AG20443 (cell line): ENCODE measurements around the gene PALM2AKAP2.
"Not testable (repeated sequence)": the region's sequence is repeated elsewhere in the genome, so short reads cannot be mapped to it uniquely, and the experiment has no call there.

ENCODE experiments used
- DNase-seq: peaks from one replicate; pipeline ENCODE4 v3.0.0; 2012; ENCODE audit warnings: low spot score, mixed read lengths

The PALM2AKAP2 gene

GRCh38 chr9:109805050-109805449, 25.1 kb downstream of the PALM2AKAP2 start:
- no peak for DNase-seq

DNA sequence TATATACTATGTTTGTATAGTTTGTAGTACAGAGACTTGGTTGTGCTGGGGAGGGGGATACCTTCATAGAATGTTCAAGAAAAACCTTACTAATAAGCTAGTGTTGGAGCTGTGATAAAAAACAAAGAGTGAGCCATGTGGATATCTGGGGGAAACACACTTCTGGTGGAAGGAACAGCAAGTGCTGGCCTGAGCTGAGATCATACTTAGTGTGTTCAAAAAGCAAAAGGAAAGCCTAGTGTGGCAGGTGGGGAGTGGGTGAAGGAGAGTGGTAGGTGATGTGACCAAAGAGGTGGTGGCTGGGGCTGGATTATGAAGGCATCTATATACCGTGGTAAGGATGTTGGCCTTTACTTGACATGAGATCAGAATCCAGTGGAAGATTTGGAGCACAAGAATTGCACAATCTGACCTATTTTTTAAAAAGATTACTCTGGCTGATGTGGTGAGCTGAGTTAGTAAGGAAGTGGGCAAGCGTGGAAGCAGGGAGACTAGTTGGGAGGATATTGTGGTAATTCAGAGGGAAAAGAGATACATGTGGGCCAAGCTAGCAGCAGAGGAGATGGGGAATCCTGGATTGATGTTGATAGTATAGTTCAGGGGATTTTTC, 26.6 kb downstream of the PALM2AKAP2 start:
- peak; percentile 61 for DNase-seq

GRCh38 chr9:109811876-109812275, 31.9 kb downstream of the PALM2AKAP2 start:
- no peak for DNase-seq

DNA sequence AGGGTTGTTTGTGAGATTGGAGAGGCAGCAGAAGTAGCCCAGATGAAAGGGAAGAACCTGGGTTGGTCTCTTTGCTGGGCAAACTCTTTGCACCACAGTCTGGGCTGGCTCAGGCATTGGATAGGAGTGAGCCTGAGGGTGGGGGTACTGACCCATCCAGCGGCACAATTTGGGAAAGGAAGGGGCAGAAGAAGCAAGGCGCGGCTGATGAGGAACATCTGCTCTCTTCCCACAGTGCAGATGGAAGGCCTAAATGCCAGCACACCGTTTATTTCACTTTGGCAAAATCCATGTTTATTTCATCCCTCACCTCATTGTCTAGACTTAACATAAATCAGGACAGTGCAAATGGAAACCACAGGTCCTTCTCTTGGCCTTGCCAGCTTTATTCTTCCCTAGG, 32.3 kb downstream of the PALM2AKAP2 start:
- no peak for DNase-seq

DNA sequence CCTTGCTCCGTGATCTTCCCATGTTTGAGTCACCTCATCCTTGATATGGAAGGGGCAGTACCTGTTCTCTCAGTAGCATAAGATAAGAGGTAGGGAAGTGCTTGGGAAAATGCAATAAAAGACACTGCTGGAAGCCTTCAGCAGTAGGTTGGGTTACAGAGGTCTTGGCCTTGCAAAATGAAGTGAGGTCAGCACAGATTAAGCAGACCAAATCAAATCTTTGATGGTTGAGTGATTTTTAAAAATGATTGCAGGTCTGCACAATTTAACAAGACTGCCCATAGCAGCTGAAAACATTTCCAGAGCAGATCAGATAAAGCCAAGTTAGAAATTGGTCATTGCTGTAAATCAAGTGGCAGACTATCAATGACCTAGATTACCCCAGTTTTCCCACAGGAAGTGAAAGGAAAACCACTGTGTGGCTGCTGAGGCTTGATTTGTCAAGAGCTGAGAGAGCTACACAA, 32.9 kb downstream of the PALM2AKAP2 start:
- no peak for DNase-seq

GRCh38 chr9:109813303-109813702, 33.3 kb downstream of the PALM2AKAP2 start:
- DNase-seq, result no peak

GRCh38 chr9:109813829-109814228, 33.8 kb downstream of the PALM2AKAP2 start:
- no peak for DNase-seq

GRCh38 chr9:109815366-109815947, 35.5 kb downstream of the PALM2AKAP2 start:
- peak; percentile 42 for DNase-seq

DNA sequence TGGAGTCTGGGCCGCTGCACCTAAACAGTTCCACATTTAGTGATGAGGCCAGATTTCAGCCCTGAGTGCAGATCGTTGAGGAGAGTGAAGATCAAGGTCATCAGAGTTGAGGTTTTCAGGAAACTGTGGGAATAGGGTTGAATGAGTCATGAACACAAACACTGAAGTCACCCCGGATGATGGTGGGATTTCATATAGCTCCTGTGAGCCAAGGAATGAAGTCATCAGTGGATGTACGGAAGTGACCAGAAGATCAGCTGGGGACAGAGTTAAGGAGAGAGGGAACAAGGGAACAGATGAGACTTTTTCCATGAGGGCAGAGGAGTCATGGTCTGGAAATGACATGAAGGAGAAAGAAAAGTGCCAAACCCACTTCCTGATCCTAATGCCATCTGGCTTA, 36.5 kb downstream of the PALM2AKAP2 start:
- peak; percentile 89 for DNase-seq

- peak; percentile 41 for DNase-seq
Measured at GRCh38 chr9:109817146-109817845, 37.3 kb downstream of the PALM2AKAP2 start.

DNA sequence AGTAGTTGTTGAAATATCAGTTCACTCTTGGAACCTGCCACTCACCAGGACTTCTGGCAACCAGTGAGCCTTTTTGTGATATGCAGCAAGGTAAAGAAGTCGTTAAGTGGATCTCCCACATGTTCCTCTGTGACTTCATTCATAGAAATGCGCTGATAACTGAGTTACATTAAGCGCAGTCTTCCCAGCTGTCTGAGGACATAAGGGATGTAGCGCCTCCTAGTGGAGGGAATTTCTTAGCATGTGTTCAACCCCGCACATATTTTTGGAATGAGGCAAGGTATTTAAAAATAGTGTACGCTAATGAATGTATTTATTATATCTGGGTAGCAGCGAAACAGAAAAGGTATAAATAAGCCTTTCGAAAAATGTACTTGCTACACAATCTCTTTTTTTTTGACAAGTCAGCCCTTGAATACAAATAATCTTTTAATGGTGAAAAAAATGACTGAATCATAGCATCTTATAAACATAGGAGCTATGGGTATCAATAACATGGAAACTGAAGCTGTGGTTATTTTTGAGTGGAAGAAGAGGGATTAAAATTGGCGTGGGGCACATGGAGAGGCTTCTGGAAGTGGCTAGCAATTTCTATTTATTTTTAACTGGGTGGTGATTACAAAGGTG, 38.0 kb downstream of the PALM2AKAP2 start:
- DNase-seq, result peak; percentile 80

- DNase-seq, result no peak
Measured at GRCh38 chr9:109821711-109822110, 41.7 kb downstream of the PALM2AKAP2 start.

DNA sequence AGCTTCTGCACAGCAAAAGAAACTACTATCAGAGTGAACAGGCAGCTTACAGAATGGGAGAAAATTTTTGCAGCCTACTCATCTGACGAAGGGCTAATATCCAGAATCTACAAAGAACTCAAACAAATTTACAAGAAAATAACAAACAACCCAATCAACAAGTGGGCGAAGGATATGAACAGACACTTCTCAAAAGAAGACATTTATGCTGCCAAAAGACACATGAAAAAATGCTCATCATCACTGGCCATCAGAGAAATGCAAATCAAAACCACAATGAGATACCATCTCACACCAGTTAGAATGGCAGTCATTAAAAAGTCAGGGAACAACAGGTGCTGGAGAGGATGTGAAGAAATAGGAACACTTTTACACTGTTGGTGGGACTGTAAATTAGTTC, 45.4 kb downstream of the PALM2AKAP2 start:
- DNase-seq, result not testable (repeated sequence)

- no peak for DNase-seq
Measured at GRCh38 chr9:109826559-109826958, 46.6 kb downstream of the PALM2AKAP2 start.

DNA sequence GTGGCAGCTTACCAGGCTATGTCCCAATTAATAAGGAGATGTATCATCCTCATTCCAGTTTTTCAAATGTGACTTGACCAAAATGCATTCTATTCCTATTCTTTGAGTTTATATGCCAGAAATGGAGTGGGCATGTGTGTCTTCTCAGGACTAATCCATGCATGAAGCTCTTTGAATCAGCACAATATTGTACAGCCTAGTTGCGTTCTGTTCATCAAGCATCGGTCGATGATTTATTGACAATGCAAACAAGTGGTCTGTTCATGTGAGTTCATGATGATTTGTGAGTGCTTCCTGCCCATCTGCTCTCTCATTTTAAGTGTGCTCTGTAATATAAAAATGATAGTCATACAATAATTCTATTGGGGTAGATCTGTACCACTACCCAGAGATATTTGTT, 48.3 kb downstream of the PALM2AKAP2 start:
- no peak for DNase-seq
